ENCODE data around the gene HMGXB4.

- TF ChIP-seq, protein P1, sequence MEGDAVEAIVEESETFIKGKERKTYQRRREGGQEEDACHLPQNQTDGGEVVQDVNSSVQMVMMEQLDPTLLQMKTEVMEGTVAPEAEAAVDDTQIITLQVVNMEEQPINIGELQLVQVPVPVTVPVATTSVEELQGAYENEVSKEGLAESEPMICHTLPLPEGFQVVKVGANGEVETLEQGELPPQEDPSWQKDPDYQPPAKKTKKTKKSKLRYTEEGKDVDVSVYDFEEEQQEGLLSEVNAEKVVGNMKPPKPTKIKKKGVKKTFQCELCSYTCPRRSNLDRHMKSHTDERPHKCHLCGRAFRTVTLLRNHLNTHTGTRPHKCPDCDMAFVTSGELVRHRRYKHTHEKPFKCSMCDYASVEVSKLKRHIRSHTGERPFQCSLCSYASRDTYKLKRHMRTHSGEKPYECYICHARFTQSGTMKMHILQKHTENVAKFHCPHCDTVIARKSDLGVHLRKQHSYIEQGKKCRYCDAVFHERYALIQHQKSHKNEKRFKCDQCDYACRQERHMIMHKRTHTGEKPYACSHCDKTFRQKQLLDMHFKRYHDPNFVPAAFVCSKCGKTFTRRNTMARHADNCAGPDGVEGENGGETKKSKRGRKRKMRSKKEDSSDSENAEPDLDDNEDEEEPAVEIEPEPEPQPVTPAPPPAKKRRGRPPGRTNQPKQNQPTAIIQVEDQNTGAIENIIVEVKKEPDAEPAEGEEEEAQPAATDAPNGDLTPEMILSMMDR (IDR thresholded peaks at IDR 0.05; ENCODE audit: low read depth, low read length, poor library complexity, severe bottlenecking), result no peak
- TF ChIP-seq EZH2phosphoT487 (IDR thresholded peaks at IDR 0.05; ENCODE audit: borderline replicate concordance, low read length), result no peak
Measured at GRCh38 chr22:35341090-35341874, 84.0 kb downstream of the HMGXB4 start.

All from DOHH2 (cell line).